ENCODE measurements around the gene MEGF11. TPM values are rescaled to one million over a fixed set of nuclear protein-coding genes. Genes with fewer than 3 reads are reported as not detected.
"Not testable (repeated sequence)": the region's sequence is repeated elsewhere in the genome, so short reads cannot be mapped to it uniquely, and the experiment has no call there.

The MEGF11 gene
- total RNA-seq, 1 experiment from 2014 or later = not detected

- peak overlapping the region; percentile 87 for H3K4me3 ChIP-seq (ENCODE audit: low read length)
- no peak for DNase-seq
- H3K79me2 ChIP-seq (ENCODE audit: low read length) = peaks cover 42% of the 10 kb centered on the region
- H3K27ac ChIP-seq (ENCODE audit: low read length) = peak overlapping the region; percentile 83
- H3K4me2 ChIP-seq (ENCODE audit: low read depth, low read length, poor library complexity, severe bottlenecking) = peak overlapping the region; percentile 61
- no peak overlapping the region; the same call in 1 of the 2 replicates for H2AFZ ChIP-seq (ENCODE audit: low read length)
- peak overlapping the region; percentile 86 for H3K9ac ChIP-seq (ENCODE audit: low read length)
- H3K4me1 ChIP-seq (ENCODE audit: low read length) = peaks cover 23% of the 10 kb centered on the region
- no peaks in the 10 kb centered on the region for H3K9me3 ChIP-seq (ENCODE audit: low read length)
- no peaks in the 10 kb centered on the region for H3K27me3 ChIP-seq (ENCODE audit: low read length)
- H3K36me3 ChIP-seq (ENCODE audit: insufficient read depth, low read length) = no peaks in the 10 kb centered on the region
- H3K9me2 ChIP-seq (replicated peaks; ENCODE audit: insufficient read depth, low read length) = no peaks in the 10 kb centered on the region
- H4K20me1 ChIP-seq (ENCODE audit: insufficient read depth, low read depth, low read length) = no peaks in the 10 kb centered on the region; the same call in 1 of the 2 replicates
These were observed 384.9 kb downstream of the MEGF11 start for GRCh38 chr15:65868546-65869125.

- Histone ChIP-seq H3K79me2 (ENCODE audit: low read length) (peaks cover 35% of the 10 kb centered on the region), H3K4me1 (ENCODE audit: low read length) (peaks cover 28% of the 10 kb centered on the region), H3K4me3 (ENCODE audit: low read length) (0 out of 2 replicates have a peak overlapping the region, but pooled peaks have one; percentile 87), H3K4me2 (ENCODE audit: low read depth, low read length, poor library complexity, severe bottlenecking) (peak overlapping the region; percentile 61)
- H3K9me3 ChIP-seq (ENCODE audit: low read length); DNase-seq; H2AFZ ChIP-seq (ENCODE audit: low read length); H3K9me2 ChIP-seq (replicated peaks; ENCODE audit: insufficient read depth, low read length); H3K27ac ChIP-seq (ENCODE audit: low read length); H3K27me3 ChIP-seq (ENCODE audit: low read length); H3K36me3 ChIP-seq (ENCODE audit: insufficient read depth, low read length); H3K9ac ChIP-seq (ENCODE audit: low read length); H4K20me1 ChIP-seq (ENCODE audit: insufficient read depth, low read depth, low read length): not testable (repeated sequence)
These were observed 385.6 kb downstream of the MEGF11 start for GRCh38 chr15:65867933-65868332.

- Histone ChIP-seq H3K36me3 (ENCODE audit: insufficient read depth, low read length) (no peaks in the 10 kb centered on the region), H3K9ac (ENCODE audit: low read length) (no peak overlapping the region), H3K27ac (ENCODE audit: low read length) (no peak overlapping the region), H3K4me1 (ENCODE audit: low read length) (peaks cover 27% of the 10 kb centered on the region), H3K27me3 (ENCODE audit: low read length) (no peaks in the 10 kb centered on the region), H2AFZ (ENCODE audit: low read length) (no peak overlapping the region), H3K9me2 (replicated peaks; ENCODE audit: insufficient read depth, low read length) (no peaks in the 10 kb centered on the region), H3K79me2 (ENCODE audit: low read length) (peaks cover 28% of the 10 kb centered on the region), H4K20me1 (ENCODE audit: insufficient read depth, low read depth, low read length) (no peaks in the 10 kb centered on the region), H3K4me2 (ENCODE audit: low read depth, low read length, poor library complexity, severe bottlenecking) (no peak overlapping the region), H3K4me3 (ENCODE audit: low read length) (no peak overlapping the region), H3K9me3 (ENCODE audit: low read length) (no peaks in the 10 kb centered on the region)
- DNase-seq = no peak
These were observed 386.3 kb downstream of the MEGF11 start for GRCh38 chr15:65867244-65867643.

GRCh38 chr15:65863106-65863505 is 390.4 kb downstream of the MEGF11 start:
- Histone ChIP-seq H3K27ac (ENCODE audit: low read length) (peak overlapping the region; percentile 30; the same call in 1 of the 2 replicates), H3K27me3 (ENCODE audit: low read length) (no peaks in the 10 kb centered on the region), H4K20me1 (ENCODE audit: insufficient read depth, low read depth, low read length) (no peaks in the 10 kb centered on the region), H3K4me1 (ENCODE audit: low read length) (peaks cover 8% of the 10 kb centered on the region), H3K9ac (ENCODE audit: low read length) (peak overlapping the region; percentile 33; the same call in 1 of the 2 replicates), H3K4me2 (ENCODE audit: low read depth, low read length, poor library complexity, severe bottlenecking) (peak overlapping the region; percentile 52), H3K79me2 (ENCODE audit: low read length) (no peaks in the 10 kb centered on the region), H3K4me3 (ENCODE audit: low read length) (peak overlapping the region; percentile 15; the same call in 1 of the 2 replicates), H3K36me3 (ENCODE audit: insufficient read depth, low read length) (no peaks in the 10 kb centered on the region), H3K9me2 (replicated peaks; ENCODE audit: insufficient read depth, low read length) (no peaks in the 10 kb centered on the region), H2AFZ (ENCODE audit: low read length) (peak overlapping the region; percentile 87), H3K9me3 (ENCODE audit: low read length) (no peaks in the 10 kb centered on the region)
- no peak for DNase-seq

- H3K27me3 ChIP-seq (ENCODE audit: low read length) = no peaks in the 10 kb centered on the region
- no peaks in the 10 kb centered on the region for H3K79me2 ChIP-seq (ENCODE audit: low read length)
- H3K4me3 ChIP-seq (ENCODE audit: low read length) = peak overlapping the region; percentile 15; the same call in 1 of the 2 replicates
- H3K4me2 ChIP-seq (ENCODE audit: low read depth, low read length, poor library complexity, severe bottlenecking) = peak overlapping the region; percentile 52
- no peaks in the 10 kb centered on the region for H3K9me2 ChIP-seq (replicated peaks; ENCODE audit: insufficient read depth, low read length)
- H4K20me1 ChIP-seq (ENCODE audit: insufficient read depth, low read depth, low read length) = no peaks in the 10 kb centered on the region
- no peak overlapping the region for H3K27ac ChIP-seq (ENCODE audit: low read length)
- peaks cover 7% of the 10 kb centered on the region for H3K4me1 ChIP-seq (ENCODE audit: low read length)
- no peaks in the 10 kb centered on the region for H3K36me3 ChIP-seq (ENCODE audit: insufficient read depth, low read length)
- no peak overlapping the region for H3K9ac ChIP-seq (ENCODE audit: low read length)
- H2AFZ ChIP-seq (ENCODE audit: low read length) = peak overlapping the region; percentile 87
- peak; percentile 93 for DNase-seq
- no peaks in the 10 kb centered on the region for H3K9me3 ChIP-seq (ENCODE audit: low read length)
These were observed 390.9 kb downstream of the MEGF11 start for GRCh38 chr15:65862682-65863081.

GRCh38 chr15:65857718-65858402 is 395.7 kb downstream of the MEGF11 start:
- Histone ChIP-seq H4K20me1 (ENCODE audit: insufficient read depth, low read depth, low read length) (no peaks in the 10 kb centered on the region), H3K9me3 (ENCODE audit: low read length) (no peaks in the 10 kb centered on the region), H3K9me2 (replicated peaks; ENCODE audit: insufficient read depth, low read length) (no peaks in the 10 kb centered on the region), H3K27ac (ENCODE audit: low read length) (no peak overlapping the region), H3K27me3 (ENCODE audit: low read length) (no peaks in the 10 kb centered on the region), H3K9ac (ENCODE audit: low read length) (no peak overlapping the region), H3K4me2 (ENCODE audit: low read depth, low read length, poor library complexity, severe bottlenecking) (no peak overlapping the region), H3K36me3 (ENCODE audit: insufficient read depth, low read length) (no peaks in the 10 kb centered on the region), H3K4me3 (ENCODE audit: low read length) (no peak overlapping the region), H3K4me1 (ENCODE audit: low read length) (peaks cover 2% of the 10 kb centered on the region), H3K79me2 (ENCODE audit: low read length) (no peaks in the 10 kb centered on the region), H2AFZ (ENCODE audit: low read length) (no peak overlapping the region)
- DNase-seq = no peak

GRCh38 chr15:65856821-65857455 is 396.6 kb downstream of the MEGF11 start:
- Histone ChIP-seq H3K4me2 (ENCODE audit: low read depth, low read length, poor library complexity, severe bottlenecking) (no peak overlapping the region), H3K79me2 (ENCODE audit: low read length) (no peaks in the 10 kb centered on the region), H3K27me3 (ENCODE audit: low read length) (no peaks in the 10 kb centered on the region), H3K27ac (ENCODE audit: low read length) (no peak overlapping the region), H3K9me3 (ENCODE audit: low read length) (no peaks in the 10 kb centered on the region), H3K9ac (ENCODE audit: low read length) (no peak overlapping the region), H2AFZ (ENCODE audit: low read length) (no peak overlapping the region), H3K9me2 (replicated peaks; ENCODE audit: insufficient read depth, low read length) (no peaks in the 10 kb centered on the region), H3K36me3 (ENCODE audit: insufficient read depth, low read length) (no peaks in the 10 kb centered on the region), H3K4me1 (ENCODE audit: low read length) (no peaks in the 10 kb centered on the region; the same call in 1 of the 2 replicates), H4K20me1 (ENCODE audit: insufficient read depth, low read depth, low read length) (no peaks in the 10 kb centered on the region), H3K4me3 (ENCODE audit: low read length) (no peak overlapping the region)
- peak; percentile 94 for DNase-seq

GRCh38 chr15:65851981-65852380 is 401.6 kb downstream of the MEGF11 start:
- no peak overlapping the region for H3K4me2 ChIP-seq (ENCODE audit: low read depth, low read length, poor library complexity, severe bottlenecking)
- H3K79me2 ChIP-seq (ENCODE audit: low read length) = no peaks in the 10 kb centered on the region
- no peaks in the 10 kb centered on the region for H4K20me1 ChIP-seq (ENCODE audit: insufficient read depth, low read depth, low read length)
- no peaks in the 10 kb centered on the region for H3K4me1 ChIP-seq (ENCODE audit: low read length)
- H3K4me3 ChIP-seq (ENCODE audit: low read length) = no peak overlapping the region
- H3K9me2 ChIP-seq (replicated peaks; ENCODE audit: insufficient read depth, low read length) = no peaks in the 10 kb centered on the region
- no peak overlapping the region for H3K9ac ChIP-seq (ENCODE audit: low read length)
- H3K36me3 ChIP-seq (ENCODE audit: insufficient read depth, low read length) = no peaks in the 10 kb centered on the region
- no peak overlapping the region for H3K27ac ChIP-seq (ENCODE audit: low read length)
- H3K27me3 ChIP-seq (ENCODE audit: low read length) = no peaks in the 10 kb centered on the region
- no peaks in the 10 kb centered on the region for H3K9me3 ChIP-seq (ENCODE audit: low read length)
- H2AFZ ChIP-seq (ENCODE audit: low read length) = no peak overlapping the region
- DNase-seq = no peak

Data from Karpas-422 (cell line).